Spleen (tissue), 11 donors: ENCODE data around the gene TOP1. TPM values are rescaled to one million over a fixed set of nuclear protein-coding genes. Genes with fewer than 3 reads are reported as not detected.

Source experiments
- DNase-seq: peaks from one replicate; pipeline ENCODE4 v3.0.0-alpha.2; 2020
- H3K27ac ChIP-seq, 8 donors: fragments of 200-600 bp; sonication (generic) in 7 of 8; 1 replicate in 4 of 8; 2 replicates in 4 of 8; pipeline versions ENCODE4 v1.5.0 to v1.8.0; 2016 to 2021; ENCODE audit warnings: inconsistent platforms in 4 of 8, mild to moderate bottlenecking in 4 of 8, moderate library complexity in 1 of 8
- H3K27me3 ChIP-seq, 7 donors: fragments of 200-600 bp; sonication (generic) in 6 of 7; replicated peaks in 1 of 7; 1 replicate in 4 of 7; 2 replicates in 3 of 7; pipeline versions ENCODE4 v1.5.0 to v1.8.0; 2016 to 2021; ENCODE audit warnings: inconsistent platforms in 3 of 7, mild to moderate bottlenecking in 1 of 7
- H3K36me3 ChIP-seq, 6 donors: fragments of 200-600 bp; sonication (generic) in 5 of 6; 1 replicate in 4 of 6; 2 replicates in 2 of 6; pipeline versions ENCODE4 v1.5.0 to v1.8.0; 2016 to 2021; ENCODE audit warnings: inconsistent platforms in 2 of 6
- H3K4me1 ChIP-seq, 6 donors: fragments of 200-600 bp; sonication (generic) in 5 of 6; 1 replicate in 3 of 6; 2 replicates in 3 of 6; pipeline versions ENCODE4 v1.5.0 to v1.8.0; 2016 to 2021; ENCODE audit warnings: inconsistent platforms in 3 of 6
- H3K4me3 ChIP-seq, 8 donors: fragments of 200-600 bp; sonication (generic) in 7 of 8; 1 replicate in 4 of 8; 2 replicates in 4 of 8; pipeline versions ENCODE4 v1.5.0 to v1.8.0; 2016 to 2021; ENCODE audit warnings: inconsistent platforms in 4 of 8, mild to moderate bottlenecking in 4 of 8, moderate library complexity in 2 of 8
- H3K9me3 ChIP-seq, 8 donors: fragments of 200-600 bp; sonication (generic) in 7 of 8; 1 replicate in 4 of 8; 2 replicates in 4 of 8; pipeline versions ENCODE4 v1.5.0 to v1.8.0; 2016 to 2021; ENCODE audit warnings: inconsistent platforms in 4 of 8
- POLR2A ChIP-seq, 3 donors: fragments of 450-650 bp; IDR thresholded peaks; one replicate each; pipeline ENCODE4 v1.5.1; 2017; ENCODE audit warnings: antibody characterized with exemption in 3 of 3, mild to moderate bottlenecking in 1 of 3
- POLR2AphosphoS5 ChIP-seq, 3 donors: sonication (generic); formaldehyde crosslinking; IDR thresholded peaks; one replicate each; pipeline ENCODE4 v1.5.1; 2017; ENCODE audit warnings: antibody characterized with exemption in 3 of 3
- WGBS, 5 donors: extraction: QIAGEN DNeasy Blood & Tissue Kit in 3 of 5; methylation state at CpG; one replicate each; pipeline versions ENCODE4 v1.1.5 to v1.1.7; 2013 to 2018; 5-methylcytosine and 5-hydroxymethylcytosine counted together
- intact Hi-C: fragments of 100-400 bp; cut with DNase I; formaldehyde crosslinking; loops from one replicate; pipeline ENCODE4 v1.15.0; 2023; ENCODE audit warnings: low total_unique reads
- microRNA-seq, 3 donors: library from miRNA; unstranded; fragments of <30 nt; microRNA quantifications; one replicate each; pipeline versions ENCODE4 to v1.1.0, GENCODE V29; 2019 to 2020
- polyA plus RNA-seq, 3 donors: library from polyadenylated mRNA; stranded (reverse); fragments of 200-250 nt; gene quantifications; one replicate each; pipeline ENCODE4 v1.2.1, GENCODE V29; 2013
- small RNA-seq, 4 donors: library from RNA; depleted of rRNA; stranded (forward); fragments of <200 nt; gene quantifications; one replicate each; pipeline ENCODE3, GENCODE V24; 2016
- total RNA-seq, 7 donors: library from RNA; depleted of rRNA in 3 of 7; stranded (reverse); fragments of >200 nt in 3 of 7; fragmentation: NEBNext Ultra II Directional in 4 of 7; extraction: Animal tissue kit (Norgen Biotek cat#: 25700) in 4 of 7; gene quantifications; one replicate each; pipeline versions ENCODE4 v1.1.0 to v1.2.1, GENCODE V29; 2016 to 2021
- TF ChIP-seq, protein P1 (sequence below), 11 experiments: fragments of 200-600 bp in 7 of 11; fragments of 450-650 bp in 4 of 11; sonication (generic) in 4 of 11; IDR thresholded peaks in 8 of 11; conservative IDR thresholded peaks in 3 of 11; 1 replicate in 7 of 11; 2 replicates in 4 of 11; pipeline versions ENCODE4 v1.4.0 to v1.8.0; 2016 to 2021; ENCODE audit warnings: antibody characterized with exemption in 11 of 11, inconsistent platforms in 4 of 11, mild to moderate bottlenecking in 1 of 11
- donor health status: healthy with polysubstance abuse.
- donor health status: DM: no; HTN: no; CAD: no; lungs with moderate emphysema.
- donor health status: DM: no; HTN: no; CAD: no.
- donor health status: Bipolar disorder and iron deficiency.
- donor health status: healthy.
- donor health status: DM: no; HTN: no; CAD: no.
- donor health status: DM: yes; HTN: yes; CAD: no.

Gene TOP1
- total and polyA plus RNA-seq, 10 donors = 20.7 to 74.6 (median 44.8) TPM

GRCh38 chr20:41173161-41173721 is 144.6 kb downstream of the TOP1 start:
- H3K27ac ChIP-seq = peak overlapping the region in 3 of 8 donors; percentile 38 to 59 (median 56)

GRCh38 chr20:41173791-41174341 is 145.2 kb downstream of the TOP1 start:
- Histone ChIP-seq H3K9me3 (no peaks in the 10 kb centered on the region), H3K27me3 (no peaks in the 10 kb centered on the region), H3K4me3 (no peak overlapping the region), H3K27ac (peak overlapping the region in 2 of 8 donors; percentile 56 to 59), H3K4me1 (peaks cover 6 to 23% (median 14%) of the 10 kb centered on the region in 6 donors), H3K36me3 (peaks cover 0 to 96% (median 62%) of the 10 kb centered on the region in 6 donors)
- intact Hi-C loops = loop anchor here (2.0 to 10.0 kb wide), 2 partner anchors 51 to 167 kb away; partner anchors contain the start of gene LPIN3
- peak; percentile 73 for DNase-seq
- 91 to 98% (median 95%) methylated on average over 9 to 13 of the region's 13 CpGs for WGBS, 5 donors
- TF ChIP-seq POLR2AphosphoS5 (IDR thresholded peaks at IDR 0.05) (peak in 1 of 3 donors; percentile 26), POLR2A (IDR thresholded peaks at IDR 0.05) (no peak)
- TF ChIP-seq, protein P1, sequence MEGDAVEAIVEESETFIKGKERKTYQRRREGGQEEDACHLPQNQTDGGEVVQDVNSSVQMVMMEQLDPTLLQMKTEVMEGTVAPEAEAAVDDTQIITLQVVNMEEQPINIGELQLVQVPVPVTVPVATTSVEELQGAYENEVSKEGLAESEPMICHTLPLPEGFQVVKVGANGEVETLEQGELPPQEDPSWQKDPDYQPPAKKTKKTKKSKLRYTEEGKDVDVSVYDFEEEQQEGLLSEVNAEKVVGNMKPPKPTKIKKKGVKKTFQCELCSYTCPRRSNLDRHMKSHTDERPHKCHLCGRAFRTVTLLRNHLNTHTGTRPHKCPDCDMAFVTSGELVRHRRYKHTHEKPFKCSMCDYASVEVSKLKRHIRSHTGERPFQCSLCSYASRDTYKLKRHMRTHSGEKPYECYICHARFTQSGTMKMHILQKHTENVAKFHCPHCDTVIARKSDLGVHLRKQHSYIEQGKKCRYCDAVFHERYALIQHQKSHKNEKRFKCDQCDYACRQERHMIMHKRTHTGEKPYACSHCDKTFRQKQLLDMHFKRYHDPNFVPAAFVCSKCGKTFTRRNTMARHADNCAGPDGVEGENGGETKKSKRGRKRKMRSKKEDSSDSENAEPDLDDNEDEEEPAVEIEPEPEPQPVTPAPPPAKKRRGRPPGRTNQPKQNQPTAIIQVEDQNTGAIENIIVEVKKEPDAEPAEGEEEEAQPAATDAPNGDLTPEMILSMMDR (IDR thresholded peaks at IDR 0.05 in 8 of 11, conservative IDR thresholded peaks at IDR 0.05 in 3 of 11) = no peak

More at GRCh38 chr20:41173161-41173721, 144.6 kb downstream of the TOP1 start:
- WGBS, 5 donors = 35 to 43% (median 37%) methylated on average over 9 of the region's 9 CpGs
- Histone ChIP-seq H3K4me3 (no peak overlapping the region), H3K27me3 (no peaks in the 10 kb centered on the region), H3K9me3 (no peaks in the 10 kb centered on the region), H3K4me1 (peaks cover 6 to 23% (median 14%) of the 10 kb centered on the region in 6 donors), H3K36me3 (peaks cover 0 to 97% (median 69%) of the 10 kb centered on the region in 6 donors)
- DNase-seq = peak; percentile 90
- intact Hi-C loops = loop anchor here (2.0 to 10.0 kb wide), 2 partner anchors 52 to 168 kb away; partner anchors contain the start of gene LPIN3
- TF ChIP-seq, protein P1 (IDR thresholded peaks at IDR 0.05 in 8 of 11, conservative IDR thresholded peaks at IDR 0.05 in 3 of 11) = peak; percentile 83 to 95 (median 91)
- peak; percentile 59 to 63 (median 62) for TF ChIP-seq POLR2AphosphoS5 (IDR thresholded peaks at IDR 0.05)
- TF ChIP-seq POLR2A (IDR thresholded peaks at IDR 0.05) = no peak

Small RNA genes lying within 50 kb of the gene (microRNA-seq; reads per million reads assigned to microRNA genes)
- gene MIR6871 = 0 to 0.72 (median 0.57) reads per million in 3 donors

Small RNA genes lying within 50 kb of the gene (small RNA-seq; reads per million reads assigned to genes)
- gene MIR6871 (0 to 0.06 (median 0) reads per million in 4 donors), gene RNU2-52P (0.07 to 0.23 (median 0.12) reads per million in 4 donors)

Other genes starting within 250 kb of the TOP1 start
- 100 to 1,000 TPM in 6 of 7 donors, 10 to 100 TPM in 1; 96.7 to 144 (median 134) TPM for gene PLCG1, start 108.7 kb downstream of the TOP1 start, total RNA-seq
- 10 to 100 TPM; 28.0 to 51.3 (median 29.3) TPM for gene PLCG1, start 108.7 kb downstream of the TOP1 start, polyA plus RNA-seq